Fibroblast of villous mesenchyme (primary cell): ENCODE results near the gene CNTNAP2. TPM values are rescaled to one million over a fixed set of nuclear protein-coding genes. Genes with fewer than 3 reads are reported as not detected.

ENCODE experiments used
- DNase-seq: peaks from one replicate; pipeline ENCODE4 v3.0.0-alpha.2; 2010; ENCODE audit warnings: low read depth
- H3K4me3 ChIP-seq: 2 replicates; pipeline ENCODE4 v1.5.1; 2011; ENCODE audit warnings: low read depth, mild to moderate bottlenecking, low read length
- CTCF ChIP-seq: IDR thresholded peaks from 2 replicates; pipeline ENCODE4 v1.5.1; 2012; ENCODE audit warnings: low read depth, mild to moderate bottlenecking, low read length; ENCODE audit not compliant: insufficient read depth
- total RNA-seq: library from RNA; depleted of rRNA; stranded (reverse); fragments of >200 nt; gene quantifications from 2 replicates; pipeline ENCODE4 v1.2.3, GENCODE V29; 2012

The CNTNAP2 gene
- total RNA-seq, 1 donor: not detected

GRCh38 chr7:147041438-147041837 is 924.8 kb downstream of the CNTNAP2 start:
- H3K4me3 ChIP-seq: no peak overlapping the region
- DNase-seq: no peak
- no peak for TF ChIP-seq CTCF

GRCh38 chr7:147044941-147045340 is 928.3 kb downstream of the CNTNAP2 start:
- no peak for DNase-seq
- no peak for TF ChIP-seq CTCF
- no peak overlapping the region for H3K4me3 ChIP-seq

GRCh38 chr7:147047696-147048095 is 931.1 kb downstream of the CNTNAP2 start:
- TF ChIP-seq CTCF: no peak
- no peak overlapping the region for H3K4me3 ChIP-seq

GRCh38 chr7:147048864-147049263 is 932.3 kb downstream of the CNTNAP2 start:
- TF ChIP-seq CTCF: no peak
- DNase-seq: no peak
- H3K4me3 ChIP-seq: no peak overlapping the region

More at GRCh38 chr7:147047696-147048095, 931.1 kb downstream of the CNTNAP2 start:
- no peak for DNase-seq

- no peak overlapping the region for H3K4me3 ChIP-seq
- TF ChIP-seq CTCF: no peak
- no peak for DNase-seq
Observed at GRCh38 chr7:147052818-147053217, 936.2 kb downstream of the CNTNAP2 start.

GRCh38 chr7:147053746-147054145 is 937.1 kb downstream of the CNTNAP2 start:
- no peak for DNase-seq
- no peak overlapping the region for H3K4me3 ChIP-seq
- no peak for TF ChIP-seq CTCF

- H3K4me3 ChIP-seq: no peak overlapping the region
- no peak for DNase-seq
- no peak for TF ChIP-seq CTCF
Observed at GRCh38 chr7:147060070-147060469, 943.5 kb downstream of the CNTNAP2 start.
